ENCODE measurements around the gene CHMP4A. TPM values are rescaled to one million over a fixed set of nuclear protein-coding genes. Genes with fewer than 3 reads are reported as not detected.
A peak's percentile ranks its signal among the peaks of the same experiment; 100 is the strongest.

The CHMP4A gene
- total and polyA plus RNA-seq, 2 of the 13 experiments (the other 11 are each of a cell fraction or from before 2014, with no cell fraction given): 83.6 to 113 TPM

DNA sequence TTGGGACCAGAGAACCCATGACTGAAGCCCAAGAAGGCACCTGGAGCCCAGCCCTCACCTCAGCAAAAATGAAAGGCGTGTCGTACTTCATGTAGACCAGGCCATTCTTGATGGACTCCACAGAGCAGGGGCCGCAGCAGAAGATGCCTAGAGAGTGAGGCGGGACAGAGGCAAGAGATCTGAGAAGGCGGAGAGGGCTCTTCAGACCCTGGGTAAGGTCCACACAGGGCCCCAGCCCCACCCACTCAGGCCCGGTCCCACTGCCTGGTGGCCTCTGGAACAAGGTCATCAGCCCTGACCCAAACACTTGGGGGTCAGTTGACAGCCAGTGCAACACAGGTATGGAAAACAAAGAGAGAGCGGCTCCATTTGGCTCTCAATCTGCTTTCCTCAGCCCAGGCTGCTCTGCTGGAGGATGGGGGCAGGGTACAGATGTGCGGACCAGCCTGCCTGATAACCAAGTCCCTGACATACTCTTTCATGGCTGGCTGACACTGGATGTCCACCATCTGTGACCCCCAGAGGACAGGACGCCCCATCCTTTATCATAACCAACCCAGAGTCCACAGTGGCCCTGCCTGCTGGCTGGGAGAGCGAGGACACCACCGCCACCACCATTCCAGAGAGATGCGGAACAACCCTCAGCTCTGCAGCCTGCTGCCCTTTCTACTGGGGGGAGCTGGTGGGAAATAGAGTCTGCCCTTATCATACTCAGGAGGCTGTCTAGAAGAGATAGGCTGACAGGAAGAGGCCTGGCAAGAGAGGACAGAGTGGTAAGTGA lies 42.8 kb upstream of the CHMP4A start (continued):
- TF ChIP-seq, protein P1, sequence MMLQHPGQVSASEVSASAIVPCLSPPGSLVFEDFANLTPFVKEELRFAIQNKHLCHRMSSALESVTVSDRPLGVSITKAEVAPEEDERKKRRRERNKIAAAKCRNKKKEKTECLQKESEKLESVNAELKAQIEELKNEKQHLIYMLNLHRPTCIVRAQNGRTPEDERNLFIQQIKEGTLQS (CRISPR knock-in tag; IDR thresholded peaks at IDR 0.05): no peak
- peak; percentile 70; the same call in 1 of the 2 replicates for TF ChIP-seq ZBTB7A (CRISPR knock-in tag; IDR thresholded peaks at IDR 0.05)
- no peak for TF ChIP-seq ZNF766 (CRISPR knock-in tag; IDR thresholded peaks at IDR 0.05; ENCODE audit: borderline replicate concordance)
- peak; percentile 90; the same call in 1 of the 2 replicates for TF ChIP-seq REPIN1 (CRISPR knock-in tag; IDR thresholded peaks at IDR 0.05; ENCODE audit: borderline replicate concordance, low read depth)
- peak; percentile 86 for TF ChIP-seq NR2F2 (IDR thresholded peaks at IDR 0.05; ENCODE audit: borderline replicate concordance, low read depth)
- no peak for TF ChIP-seq ZNF746 (CRISPR knock-in tag; IDR thresholded peaks at IDR 0.05)
- TF ChIP-seq DPF2 (CRISPR knock-in tag; IDR thresholded peaks at IDR 0.05; ENCODE audit: borderline replicate concordance, low read depth): 0 out of 2 replicates have a peak, but pooled peaks have one; percentile 26
- no peak for TF ChIP-seq ZNF530 (CRISPR knock-in tag; IDR thresholded peaks at IDR 0.05; ENCODE audit: low read depth)
- TF ChIP-seq, protein P2, sequence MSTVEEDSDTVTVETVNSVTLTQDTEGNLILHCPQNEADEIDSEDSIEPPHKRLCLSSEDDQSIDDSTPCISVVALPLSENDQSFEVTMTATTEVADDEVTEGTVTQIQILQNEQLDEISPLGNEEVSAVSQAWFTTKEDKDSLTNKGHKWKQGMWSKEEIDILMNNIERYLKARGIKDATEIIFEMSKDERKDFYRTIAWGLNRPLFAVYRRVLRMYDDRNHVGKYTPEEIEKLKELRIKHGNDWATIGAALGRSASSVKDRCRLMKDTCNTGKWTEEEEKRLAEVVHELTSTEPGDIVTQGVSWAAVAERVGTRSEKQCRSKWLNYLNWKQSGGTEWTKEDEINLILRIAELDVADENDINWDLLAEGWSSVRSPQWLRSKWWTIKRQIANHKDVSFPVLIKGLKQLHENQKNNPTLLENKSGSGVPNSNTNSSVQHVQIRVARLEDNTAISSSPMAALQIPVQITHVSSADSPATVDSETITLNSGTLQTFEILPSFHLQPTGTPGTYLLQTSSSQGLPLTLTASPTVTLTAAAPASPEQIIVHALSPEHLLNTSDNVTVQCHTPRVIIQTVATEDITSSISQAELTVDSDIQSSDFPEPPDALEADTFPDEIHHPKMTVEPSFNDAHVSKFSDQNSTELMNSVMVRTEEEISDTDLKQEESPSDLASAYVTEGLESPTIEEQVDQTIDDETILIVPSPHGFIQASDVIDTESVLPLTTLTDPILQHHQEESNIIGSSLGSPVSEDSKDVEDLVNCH (CRISPR knock-in tag; IDR thresholded peaks at IDR 0.05): no peak
- 0 out of 2 replicates have a peak, but pooled peaks have one; percentile 13 for TF ChIP-seq SP4 (CRISPR knock-in tag; IDR thresholded peaks at IDR 0.05)
- peak; percentile 65; the same call in 1 of the 2 replicates for TF ChIP-seq ZNF747 (CRISPR knock-in tag; IDR thresholded peaks at IDR 0.05; ENCODE audit: borderline replicate concordance)
- no peak for TF ChIP-seq STAT5B (CRISPR knock-in tag; IDR thresholded peaks at IDR 0.05)
- TF ChIP-seq, protein P3, sequence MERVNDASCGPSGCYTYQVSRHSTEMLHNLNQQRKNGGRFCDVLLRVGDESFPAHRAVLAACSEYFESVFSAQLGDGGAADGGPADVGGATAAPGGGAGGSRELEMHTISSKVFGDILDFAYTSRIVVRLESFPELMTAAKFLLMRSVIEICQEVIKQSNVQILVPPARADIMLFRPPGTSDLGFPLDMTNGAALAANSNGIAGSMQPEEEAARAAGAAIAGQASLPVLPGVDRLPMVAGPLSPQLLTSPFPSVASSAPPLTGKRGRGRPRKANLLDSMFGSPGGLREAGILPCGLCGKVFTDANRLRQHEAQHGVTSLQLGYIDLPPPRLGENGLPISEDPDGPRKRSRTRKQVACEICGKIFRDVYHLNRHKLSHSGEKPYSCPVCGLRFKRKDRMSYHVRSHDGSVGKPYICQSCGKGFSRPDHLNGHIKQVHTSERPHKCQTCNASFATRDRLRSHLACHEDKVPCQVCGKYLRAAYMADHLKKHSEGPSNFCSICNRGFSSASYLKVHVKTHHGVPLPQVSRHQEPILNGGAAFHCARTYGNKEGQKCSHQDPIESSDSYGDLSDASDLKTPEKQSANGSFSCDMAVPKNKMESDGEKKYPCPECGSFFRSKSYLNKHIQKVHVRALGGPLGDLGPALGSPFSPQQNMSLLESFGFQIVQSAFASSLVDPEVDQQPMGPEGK (CRISPR knock-in tag; IDR thresholded peaks at IDR 0.05): peak; percentile 71; the same call in 1 of the 2 replicates
- TF ChIP-seq EEA1 (CRISPR knock-in tag; IDR thresholded peaks at IDR 0.05; ENCODE audit: borderline replicate concordance): no peak
- peak; percentile 39; the same call in 1 of the 2 replicates for TF ChIP-seq ZNF607 (CRISPR knock-in tag; IDR thresholded peaks at IDR 0.05; ENCODE audit: borderline replicate concordance)
- TF ChIP-seq, protein P4, sequence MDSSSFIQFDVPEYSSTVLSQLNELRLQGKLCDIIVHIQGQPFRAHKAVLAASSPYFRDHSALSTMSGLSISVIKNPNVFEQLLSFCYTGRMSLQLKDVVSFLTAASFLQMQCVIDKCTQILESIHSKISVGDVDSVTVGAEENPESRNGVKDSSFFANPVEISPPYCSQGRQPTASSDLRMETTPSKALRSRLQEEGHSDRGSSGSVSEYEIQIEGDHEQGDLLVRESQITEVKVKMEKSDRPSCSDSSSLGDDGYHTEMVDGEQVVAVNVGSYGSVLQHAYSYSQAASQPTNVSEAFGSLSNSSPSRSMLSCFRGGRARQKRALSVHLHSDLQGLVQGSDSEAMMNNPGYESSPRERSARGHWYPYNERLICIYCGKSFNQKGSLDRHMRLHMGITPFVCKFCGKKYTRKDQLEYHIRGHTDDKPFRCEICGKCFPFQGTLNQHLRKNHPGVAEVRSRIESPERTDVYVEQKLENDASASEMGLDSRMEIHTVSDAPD (CRISPR knock-in tag; IDR thresholded peaks at IDR 0.05): peak; percentile 69; the same call in 1 of the 2 replicates
- no peak for TF ChIP-seq ZZZ3 (CRISPR knock-in tag; IDR thresholded peaks at IDR 0.05; ENCODE audit: borderline replicate concordance)
- no peak for TF ChIP-seq RAD21 (CRISPR knock-in tag; IDR thresholded peaks at IDR 0.05)
- TF ChIP-seq NR2F6 (IDR thresholded peaks at IDR 0.05): peak; percentile 88
- TF ChIP-seq NR2F6 (CRISPR knock-in tag; IDR thresholded peaks at IDR 0.05): peak; percentile 77
- TF ChIP-seq ZNF891 (CRISPR knock-in tag; IDR thresholded peaks at IDR 0.05): no peak
- TF ChIP-seq ZNF660 (CRISPR knock-in tag; IDR thresholded peaks at IDR 0.05; ENCODE audit: borderline replicate concordance, low read depth): no peak
- no peak for TF ChIP-seq ZNF7 (CRISPR knock-in tag; IDR thresholded peaks at IDR 0.05)
- TF ChIP-seq SIX1 (CRISPR knock-in tag; IDR thresholded peaks at IDR 0.05; ENCODE audit: borderline replicate concordance): no peak
- 0 out of 2 replicates have a peak, but pooled peaks have one; percentile 23 for TF ChIP-seq ARHGAP35 (CRISPR knock-in tag; IDR thresholded peaks at IDR 0.05; ENCODE audit: borderline replicate concordance)

Data from HepG2 (cell line).